ENCODE results near the gene CCDC57. TPM values are rescaled to one million over a fixed set of nuclear protein-coding genes. Genes with fewer than 3 reads are reported as not detected.

Gene CCDC57
- total and polyA plus RNA-seq, 12 donors: 7.0 to 34.5 (median 10.7) TPM

DNA sequence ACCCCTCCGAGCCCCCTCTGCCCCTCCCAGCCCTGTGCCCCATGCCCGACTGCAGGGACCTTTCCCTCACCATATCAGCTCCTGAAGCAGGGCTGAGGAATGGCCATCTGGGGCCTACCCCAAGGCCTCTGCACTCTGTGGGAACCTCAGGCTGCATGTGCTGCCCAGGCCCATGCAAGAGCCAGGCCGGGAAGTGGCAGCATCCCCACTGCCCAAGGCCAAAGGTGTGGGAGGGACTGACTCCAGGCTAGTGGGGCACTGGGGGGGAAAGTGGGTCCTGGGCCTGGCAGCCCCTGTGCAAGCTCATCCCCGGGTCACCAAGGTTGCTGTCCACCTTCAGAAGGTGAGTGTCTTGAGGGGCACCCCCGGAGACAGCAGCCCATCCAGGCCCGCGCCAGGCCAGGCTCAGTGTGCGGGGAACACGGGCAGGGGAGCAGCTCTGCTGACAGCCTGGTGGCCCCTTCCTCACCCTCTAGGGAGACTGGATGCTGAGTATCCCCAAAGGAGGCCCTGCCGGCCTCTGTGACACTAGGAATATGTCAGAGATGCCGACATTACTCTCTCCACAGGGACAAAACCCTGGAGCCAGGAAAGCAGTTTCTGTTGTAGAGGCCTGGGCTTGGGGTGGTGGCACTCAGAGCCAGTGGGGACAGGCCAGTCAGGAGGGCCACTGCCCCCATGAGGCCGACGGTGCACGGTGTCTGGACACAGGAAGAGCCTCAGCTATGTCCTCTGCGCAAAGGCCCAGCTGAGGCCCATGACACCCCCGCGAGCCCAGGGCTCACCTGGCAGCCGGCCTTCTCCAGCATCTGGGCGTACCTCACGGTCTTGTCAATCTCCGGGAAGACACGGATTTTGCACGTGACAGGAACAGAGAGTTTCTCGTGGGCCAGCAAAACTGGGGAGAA is 150.3 kb downstream of the CCDC57 start:
- intact Hi-C loops (cut with DNase I): no loop called here
- TF ChIP-seq, protein P1, sequence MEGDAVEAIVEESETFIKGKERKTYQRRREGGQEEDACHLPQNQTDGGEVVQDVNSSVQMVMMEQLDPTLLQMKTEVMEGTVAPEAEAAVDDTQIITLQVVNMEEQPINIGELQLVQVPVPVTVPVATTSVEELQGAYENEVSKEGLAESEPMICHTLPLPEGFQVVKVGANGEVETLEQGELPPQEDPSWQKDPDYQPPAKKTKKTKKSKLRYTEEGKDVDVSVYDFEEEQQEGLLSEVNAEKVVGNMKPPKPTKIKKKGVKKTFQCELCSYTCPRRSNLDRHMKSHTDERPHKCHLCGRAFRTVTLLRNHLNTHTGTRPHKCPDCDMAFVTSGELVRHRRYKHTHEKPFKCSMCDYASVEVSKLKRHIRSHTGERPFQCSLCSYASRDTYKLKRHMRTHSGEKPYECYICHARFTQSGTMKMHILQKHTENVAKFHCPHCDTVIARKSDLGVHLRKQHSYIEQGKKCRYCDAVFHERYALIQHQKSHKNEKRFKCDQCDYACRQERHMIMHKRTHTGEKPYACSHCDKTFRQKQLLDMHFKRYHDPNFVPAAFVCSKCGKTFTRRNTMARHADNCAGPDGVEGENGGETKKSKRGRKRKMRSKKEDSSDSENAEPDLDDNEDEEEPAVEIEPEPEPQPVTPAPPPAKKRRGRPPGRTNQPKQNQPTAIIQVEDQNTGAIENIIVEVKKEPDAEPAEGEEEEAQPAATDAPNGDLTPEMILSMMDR (IDR thresholded peaks at IDR 0.05): no peak
- WGBS, 2 donors: 81 to 87% methylated on average over 24 of the region's 24 CpGs
- Histone ChIP-seq H3K36me3 (peaks cover 0 to 68% (median 26%) of the 10 kb centered on the region in 9 donors), H3K27ac (no peak overlapping the region), H3K27me3 (no peaks in the 10 kb centered on the region), H3K9me3 (no peaks in the 10 kb centered on the region), H3K4me1 (peaks cover 17 to 31% (median 23%) of the 10 kb centered on the region in 9 donors), H3K4me3 (no peak overlapping the region)
- ATAC-seq: no peak
- DNase-seq: no peak

DNA sequence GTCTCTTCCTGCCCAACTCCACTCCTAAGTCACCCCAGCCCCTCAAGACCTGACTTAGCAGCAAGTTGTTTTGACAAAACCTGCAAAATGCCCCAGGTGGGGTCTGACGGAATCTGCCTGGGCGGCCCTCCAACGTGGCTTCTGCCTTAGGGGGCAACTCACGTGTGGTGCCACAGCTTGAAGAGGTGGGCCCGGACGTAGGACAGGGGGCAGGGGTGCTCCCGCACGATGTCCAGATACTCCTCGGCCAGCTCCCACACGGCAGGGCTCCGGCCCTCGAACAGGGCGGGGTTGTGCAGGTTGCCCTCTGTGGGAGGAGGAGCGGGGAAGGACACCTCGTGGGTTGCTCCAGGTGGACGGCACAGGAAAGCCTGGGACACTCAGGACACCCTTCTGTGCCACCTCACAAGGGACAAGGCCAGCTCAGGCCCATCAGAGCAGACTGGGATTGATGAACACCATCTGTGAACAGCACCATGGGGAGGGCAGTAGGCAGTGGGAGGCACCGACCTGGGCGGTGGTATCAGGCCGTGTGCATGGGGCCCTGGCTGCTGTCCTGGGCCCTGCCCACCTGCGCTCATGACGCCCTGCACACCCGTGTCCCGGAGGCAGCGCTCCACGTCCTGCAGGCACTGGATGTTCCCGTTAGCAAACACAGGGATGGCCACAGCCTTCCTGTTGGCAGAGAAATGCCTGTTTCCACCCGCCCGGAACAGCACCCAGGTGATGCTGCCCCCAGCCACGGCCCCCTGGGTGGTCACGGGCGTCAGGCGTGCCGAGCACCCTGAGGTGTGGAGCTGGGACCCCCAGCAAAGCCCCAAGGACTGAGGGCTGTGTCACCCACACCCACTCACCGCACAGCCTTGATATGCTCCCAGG is 151.4 kb downstream of the CCDC57 start:
- Histone ChIP-seq H3K27me3 (no peaks in the 10 kb centered on the region), H3K4me3 (no peak overlapping the region), H3K27ac (no peak overlapping the region), H3K4me1 (peaks cover 15 to 26% (median 21%) of the 10 kb centered on the region in 9 donors), H3K9me3 (no peaks in the 10 kb centered on the region), H3K36me3 (peaks cover 0 to 79% (median 30%) of the 10 kb centered on the region in 9 donors)
- TF ChIP-seq, protein P1 (IDR thresholded peaks at IDR 0.05): no peak
- DNase-seq (no peak), ATAC-seq (no peak)
- intact Hi-C loops (cut with DNase I): no loop called here
- 89 to 90% methylated on average over 33 to 34 of the region's 34 CpGs for WGBS, 2 donors

DNA sequence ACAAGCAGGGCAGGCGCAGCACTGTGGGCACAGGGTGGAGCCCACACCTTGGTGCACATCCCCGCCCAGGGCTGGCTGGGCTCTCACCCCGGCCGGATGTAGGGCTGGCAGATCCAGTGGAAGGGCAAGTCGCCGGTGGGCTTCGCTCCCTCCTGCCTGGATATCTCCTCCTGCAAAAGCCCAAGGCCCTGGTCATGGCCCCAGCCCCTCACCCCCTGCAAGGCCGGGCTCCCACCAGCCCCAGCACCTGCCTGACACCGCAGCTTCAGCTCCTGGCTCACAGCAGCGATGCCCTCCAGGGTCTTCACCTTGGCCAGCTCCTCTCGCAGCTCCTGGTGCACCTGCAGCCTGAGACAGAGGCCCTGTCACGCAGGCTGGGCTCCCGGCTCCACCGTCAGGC is 152.0 kb downstream of the CCDC57 start:
- ATAC-seq (no peak), DNase-seq (no peak)
- peaks cover 11 to 21% (median 15%) of the 10 kb centered on the region in 9 donors for H3K4me1 ChIP-seq
- intact Hi-C loops (cut with DNase I): no loop called here
- TF ChIP-seq, protein P1 (IDR thresholded peaks at IDR 0.05): no peak
- no peaks in the 10 kb centered on the region for H3K27me3 ChIP-seq
- no peak overlapping the region for H3K27ac ChIP-seq
- H3K4me3 ChIP-seq: no peak overlapping the region
- no peaks in the 10 kb centered on the region for H3K9me3 ChIP-seq
- H3K36me3 ChIP-seq: peaks cover under 1 to 86% (median 30%) of the 10 kb centered on the region in 9 donors
- 87 to 88% methylated on average over 14 of the region's 14 CpGs for WGBS, 2 donors

DNA sequence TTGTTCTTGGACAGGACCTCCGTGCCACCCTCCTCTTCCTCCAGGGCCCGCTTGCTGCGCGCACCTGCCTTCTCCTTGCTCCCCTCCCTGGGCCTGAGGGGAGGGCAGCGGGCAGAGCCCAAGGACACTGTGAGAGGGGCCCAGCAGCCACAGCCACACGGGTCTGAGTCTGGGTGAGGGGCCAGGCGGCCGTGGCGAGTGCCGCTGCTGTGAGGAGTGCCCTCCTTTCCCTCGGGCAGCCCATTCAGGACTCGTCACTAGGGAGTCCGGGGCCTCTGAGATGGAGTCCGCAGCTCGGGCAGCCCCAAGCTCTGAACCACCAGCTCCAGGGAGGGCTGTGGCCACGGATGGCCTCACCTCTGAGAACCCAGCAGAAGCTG is 152.7 kb downstream of the CCDC57 start:
- TF ChIP-seq, protein P1 (IDR thresholded peaks at IDR 0.05): no peak
- Histone ChIP-seq H3K4me1 (peaks cover 9 to 18% (median 12%) of the 10 kb centered on the region in 9 donors), H3K4me3 (no peak overlapping the region), H3K36me3 (peaks cover 2 to 92% (median 30%) of the 10 kb centered on the region in 9 donors), H3K27ac (no peak overlapping the region), H3K27me3 (no peaks in the 10 kb centered on the region), H3K9me3 (no peaks in the 10 kb centered on the region)
- intact Hi-C loops (cut with DNase I): no loop called here
- DNase-seq (no peak), ATAC-seq (no peak)
- WGBS, 2 donors: 84 to 89% methylated on average over 16 of the region's 16 CpGs

Data from heart right ventricle (tissue), 16 donors.